ENCODE measurements around the gene SERPINA3.

SERPINA3 gene

GRCh38 chr14:94643316-94644101, 31.3 kb downstream of the SERPINA3 start:
- Histone ChIP-seq H3K4me3 (ENCODE audit: low read length, poor library complexity, severe bottlenecking) (no peak overlapping the region), H3K4me1 (ENCODE audit: insufficient read depth, low read length, poor library complexity, severe bottlenecking) (no peaks in the 10 kb centered on the region), H2AFZ (ENCODE audit: low read length) (no peak overlapping the region), H3K27me3 (ENCODE audit: insufficient read depth, low read length, poor library complexity, severe bottlenecking) (no peaks in the 10 kb centered on the region), H3K79me2 (ENCODE audit: insufficient read depth, low read length) (no peaks in the 10 kb centered on the region), H3K9me3 (ENCODE audit: insufficient read depth, low read depth, low read length) (no peaks in the 10 kb centered on the region; the same call in 1 of the 2 replicates), H3K9me2 (replicated peaks; ENCODE audit: low read depth, low read length) (no peaks in the 10 kb centered on the region), H3K9ac (ENCODE audit: low read depth, low read length, poor library complexity, severe bottlenecking) (no peak overlapping the region), H3K4me2 (ENCODE audit: low read depth, low read length, poor library complexity, severe bottlenecking) (no peak overlapping the region), H3K36me3 (ENCODE audit: insufficient read depth, low read length) (no peaks in the 10 kb centered on the region), H3F3A (ENCODE audit: low read depth) (no peaks in the 10 kb centered on the region), H4K20me1 (ENCODE audit: insufficient read depth, low read length, poor library complexity, severe bottlenecking) (no peaks in the 10 kb centered on the region)
- TF ChIP-seq, protein P1, sequence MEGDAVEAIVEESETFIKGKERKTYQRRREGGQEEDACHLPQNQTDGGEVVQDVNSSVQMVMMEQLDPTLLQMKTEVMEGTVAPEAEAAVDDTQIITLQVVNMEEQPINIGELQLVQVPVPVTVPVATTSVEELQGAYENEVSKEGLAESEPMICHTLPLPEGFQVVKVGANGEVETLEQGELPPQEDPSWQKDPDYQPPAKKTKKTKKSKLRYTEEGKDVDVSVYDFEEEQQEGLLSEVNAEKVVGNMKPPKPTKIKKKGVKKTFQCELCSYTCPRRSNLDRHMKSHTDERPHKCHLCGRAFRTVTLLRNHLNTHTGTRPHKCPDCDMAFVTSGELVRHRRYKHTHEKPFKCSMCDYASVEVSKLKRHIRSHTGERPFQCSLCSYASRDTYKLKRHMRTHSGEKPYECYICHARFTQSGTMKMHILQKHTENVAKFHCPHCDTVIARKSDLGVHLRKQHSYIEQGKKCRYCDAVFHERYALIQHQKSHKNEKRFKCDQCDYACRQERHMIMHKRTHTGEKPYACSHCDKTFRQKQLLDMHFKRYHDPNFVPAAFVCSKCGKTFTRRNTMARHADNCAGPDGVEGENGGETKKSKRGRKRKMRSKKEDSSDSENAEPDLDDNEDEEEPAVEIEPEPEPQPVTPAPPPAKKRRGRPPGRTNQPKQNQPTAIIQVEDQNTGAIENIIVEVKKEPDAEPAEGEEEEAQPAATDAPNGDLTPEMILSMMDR (conservative IDR thresholded peaks at IDR 0.05; ENCODE audit: low read length), result no peak
- TF ChIP-seq EZH2phosphoT487 (IDR thresholded peaks at IDR 0.05; ENCODE audit: borderline replicate concordance), result no peak

DNA sequence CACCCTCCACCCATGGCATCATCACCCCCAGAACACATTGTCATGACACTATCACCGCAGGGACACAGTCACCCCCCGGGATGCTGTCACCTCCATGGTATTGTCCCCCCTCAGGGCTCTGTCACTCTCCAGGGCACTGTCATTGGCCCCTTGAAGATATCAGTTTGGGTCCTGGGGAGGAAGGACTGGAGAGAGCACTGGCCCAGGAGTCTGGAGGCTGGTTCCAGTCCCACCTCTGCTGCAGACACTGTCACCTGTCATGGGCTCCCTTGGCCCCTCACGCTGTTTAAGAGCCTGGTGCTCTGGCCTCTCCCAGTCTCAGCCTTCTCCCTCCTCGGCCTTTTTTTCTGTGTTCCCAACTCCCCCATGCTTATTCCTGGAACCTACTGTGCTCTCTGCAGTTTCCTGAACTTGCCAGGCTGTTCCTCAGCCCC, 31.9 kb downstream of the SERPINA3 start:
- no peak overlapping the region for H3K4me3 ChIP-seq (ENCODE audit: low read length, poor library complexity, severe bottlenecking)
- H2AFZ ChIP-seq (ENCODE audit: low read length), result no peak overlapping the region
- H3K9me3 ChIP-seq (ENCODE audit: insufficient read depth, low read depth, low read length), result peaks cover 6% of the 10 kb centered on the region; the same call in 1 of the 2 replicates
- H4K20me1 ChIP-seq (ENCODE audit: insufficient read depth, low read length, poor library complexity, severe bottlenecking), result no peaks in the 10 kb centered on the region
- no peaks in the 10 kb centered on the region for H3K27me3 ChIP-seq (ENCODE audit: insufficient read depth, low read length, poor library complexity, severe bottlenecking)
- TF ChIP-seq, protein P1 (conservative IDR thresholded peaks at IDR 0.05; ENCODE audit: low read length), result no peak
- no peak for TF ChIP-seq EZH2phosphoT487 (IDR thresholded peaks at IDR 0.05; ENCODE audit: borderline replicate concordance)
- no peaks in the 10 kb centered on the region for H3K9me2 ChIP-seq (replicated peaks; ENCODE audit: low read depth, low read length)
- no peaks in the 10 kb centered on the region for H3K4me1 ChIP-seq (ENCODE audit: insufficient read depth, low read length, poor library complexity, severe bottlenecking)
- H3F3A ChIP-seq (ENCODE audit: low read depth), result no peaks in the 10 kb centered on the region
- H3K79me2 ChIP-seq (ENCODE audit: insufficient read depth, low read length), result no peaks in the 10 kb centered on the region
- no peak overlapping the region for H3K9ac ChIP-seq (ENCODE audit: low read depth, low read length, poor library complexity, severe bottlenecking)
- H3K4me2 ChIP-seq (ENCODE audit: low read depth, low read length, poor library complexity, severe bottlenecking), result no peak overlapping the region
- no peaks in the 10 kb centered on the region for H3K36me3 ChIP-seq (ENCODE audit: insufficient read depth, low read length)

- no peak for TF ChIP-seq EZH2phosphoT487 (IDR thresholded peaks at IDR 0.05; ENCODE audit: borderline replicate concordance)
- TF ChIP-seq, protein P1 (conservative IDR thresholded peaks at IDR 0.05; ENCODE audit: low read length), result no peak
These were observed 33.9 kb downstream of the SERPINA3 start for GRCh38 chr14:94646066-94646465.

More at GRCh38 chr14:94646066-94646465, 33.9 kb downstream of the SERPINA3 start:
- no peaks in the 10 kb centered on the region for H4K20me1 ChIP-seq (ENCODE audit: insufficient read depth, low read length, poor library complexity, severe bottlenecking)
- H3F3A ChIP-seq (ENCODE audit: low read depth), result no peaks in the 10 kb centered on the region
- H3K27me3 ChIP-seq (ENCODE audit: insufficient read depth, low read length, poor library complexity, severe bottlenecking), result no peaks in the 10 kb centered on the region
- H3K9me2 ChIP-seq (replicated peaks; ENCODE audit: low read depth, low read length), result no peaks in the 10 kb centered on the region
- no peak overlapping the region for H3K4me3 ChIP-seq (ENCODE audit: low read length, poor library complexity, severe bottlenecking)
- H3K9me3 ChIP-seq (ENCODE audit: insufficient read depth, low read depth, low read length), result peaks cover 11% of the 10 kb centered on the region; the same call in 1 of the 2 replicates
- no peak overlapping the region for H2AFZ ChIP-seq (ENCODE audit: low read length)
- no peak overlapping the region for H3K9ac ChIP-seq (ENCODE audit: low read depth, low read length, poor library complexity, severe bottlenecking)
- H3K4me1 ChIP-seq (ENCODE audit: insufficient read depth, low read length, poor library complexity, severe bottlenecking), result no peaks in the 10 kb centered on the region
- H3K36me3 ChIP-seq (ENCODE audit: insufficient read depth, low read length), result no peaks in the 10 kb centered on the region
- H3K4me2 ChIP-seq (ENCODE audit: low read depth, low read length, poor library complexity, severe bottlenecking), result no peak overlapping the region
- H3K79me2 ChIP-seq (ENCODE audit: insufficient read depth, low read length), result no peaks in the 10 kb centered on the region
